Measurements from ENCODE around the gene MRPL23.
"Not testable (repeated sequence)": the region's sequence is repeated elsewhere in the genome, so short reads cannot be mapped to it uniquely, and the experiment has no call there.

The MRPL23 gene

GRCh38 chr11:1934335-1935155, 12.6 kb upstream of the MRPL23 start:
- Mint-ChIP-seq H3K36me3 (ENCODE audit: low read depth) (no peaks in the 10 kb centered on the region), H3K9me3 (no peaks in the 10 kb centered on the region), H3K4me3 (no peak overlapping the region), H3K27me3 (ENCODE audit: low read depth) (peaks cover 13% of the 10 kb centered on the region), H3K27ac (no peak overlapping the region), H3K4me1 (ENCODE audit: low read depth) (peaks cover 2% of the 10 kb centered on the region)
- DNase-seq (ENCODE audit: low spot score): no peak

GRCh38 chr11:1935156-1936071, 11.7 kb upstream of the MRPL23 start:
- no peak overlapping the region for H3K4me3 Mint-ChIP-seq
- H3K27ac Mint-ChIP-seq: no peak overlapping the region
- peaks cover under 1% of the 10 kb centered on the region for H3K4me1 Mint-ChIP-seq (ENCODE audit: low read depth)
- DNase-seq (ENCODE audit: low spot score): no peak
- peaks cover 13% of the 10 kb centered on the region for H3K27me3 Mint-ChIP-seq (ENCODE audit: low read depth)
- H3K36me3 Mint-ChIP-seq (ENCODE audit: low read depth): no peaks in the 10 kb centered on the region
- H3K9me3 Mint-ChIP-seq: no peaks in the 10 kb centered on the region

GRCh38 chr11:1936072-1936780, 10.9 kb upstream of the MRPL23 start:
- no peaks in the 10 kb centered on the region for H3K36me3 Mint-ChIP-seq (ENCODE audit: low read depth)
- no peaks in the 10 kb centered on the region for H3K9me3 Mint-ChIP-seq
- H3K27ac Mint-ChIP-seq: no peak overlapping the region
- no peaks in the 10 kb centered on the region for H3K4me1 Mint-ChIP-seq (ENCODE audit: low read depth)
- peaks cover 13% of the 10 kb centered on the region for H3K27me3 Mint-ChIP-seq (ENCODE audit: low read depth)
- DNase-seq (ENCODE audit: low spot score): no peak
- H3K4me3 Mint-ChIP-seq: no peak overlapping the region

GRCh38 chr11:1936781-1937615, 10.1 kb upstream of the MRPL23 start:
- no peaks in the 10 kb centered on the region for H3K4me1 Mint-ChIP-seq (ENCODE audit: low read depth)
- peaks cover 7% of the 10 kb centered on the region for H3K27me3 Mint-ChIP-seq (ENCODE audit: low read depth)
- H3K36me3 Mint-ChIP-seq (ENCODE audit: low read depth): no peaks in the 10 kb centered on the region
- no peak overlapping the region for H3K4me3 Mint-ChIP-seq
- no peak overlapping the region for H3K27ac Mint-ChIP-seq
- no peaks in the 10 kb centered on the region for H3K9me3 Mint-ChIP-seq
- no peak for DNase-seq (ENCODE audit: low spot score)

GRCh38 chr11:1937616-1938342, 9.4 kb upstream of the MRPL23 start:
- no peak overlapping the region for H3K4me3 Mint-ChIP-seq
- no peak overlapping the region for H3K27ac Mint-ChIP-seq
- DNase-seq (ENCODE audit: low spot score): no peak
- H3K4me1 Mint-ChIP-seq (ENCODE audit: low read depth): no peaks in the 10 kb centered on the region
- H3K36me3 Mint-ChIP-seq (ENCODE audit: low read depth): no peaks in the 10 kb centered on the region
- H3K27me3 Mint-ChIP-seq (ENCODE audit: low read depth): peaks cover 7% of the 10 kb centered on the region
- H3K9me3 Mint-ChIP-seq: no peaks in the 10 kb centered on the region

- Mint-ChIP-seq H3K4me3 (no peak overlapping the region), H3K4me1 (ENCODE audit: low read depth) (no peaks in the 10 kb centered on the region), H3K27ac (no peak overlapping the region), H3K36me3 (ENCODE audit: low read depth) (no peaks in the 10 kb centered on the region), H3K9me3 (no peaks in the 10 kb centered on the region), H3K27me3 (ENCODE audit: low read depth) (peaks cover 3% of the 10 kb centered on the region)
- no peak for DNase-seq (ENCODE audit: low spot score)
Measured at GRCh38 chr11:1938343-1939005, 8.7 kb upstream of the MRPL23 start.

GRCh38 chr11:1939006-1939625, 8.0 kb upstream of the MRPL23 start:
- Mint-ChIP-seq H3K36me3 (ENCODE audit: low read depth) (no peaks in the 10 kb centered on the region), H3K27me3 (ENCODE audit: low read depth) (no peaks in the 10 kb centered on the region), H3K4me3 (no peak overlapping the region), H3K9me3 (no peaks in the 10 kb centered on the region), H3K4me1 (ENCODE audit: low read depth) (no peaks in the 10 kb centered on the region), H3K27ac (no peak overlapping the region)
- DNase-seq (ENCODE audit: low spot score): peak; percentile 3

GRCh38 chr11:1939788-1940187, 7.3 kb upstream of the MRPL23 start:
- not testable (repeated sequence) for DNase-seq (ENCODE audit: low spot score); H3K27me3 Mint-ChIP-seq (ENCODE audit: low read depth); H3K27ac Mint-ChIP-seq; H3K9me3 Mint-ChIP-seq; H3K4me3 Mint-ChIP-seq; H3K4me1 Mint-ChIP-seq (ENCODE audit: low read depth); H3K36me3 Mint-ChIP-seq (ENCODE audit: low read depth)

GRCh38 chr11:1942558-1943260, 4.4 kb upstream of the MRPL23 start:
- H3K4me1 Mint-ChIP-seq (ENCODE audit: low read depth): no peaks in the 10 kb centered on the region
- no peaks in the 10 kb centered on the region for H3K9me3 Mint-ChIP-seq
- H3K27me3 Mint-ChIP-seq (ENCODE audit: low read depth): no peaks in the 10 kb centered on the region
- H3K4me3 Mint-ChIP-seq: no peak overlapping the region
- H3K36me3 Mint-ChIP-seq (ENCODE audit: low read depth): no peaks in the 10 kb centered on the region
- DNase-seq (ENCODE audit: low spot score): no peak
- H3K27ac Mint-ChIP-seq: no peak overlapping the region

GRCh38 chr11:1943576-1943975, 3.6 kb upstream of the MRPL23 start:
- H3K9me3 Mint-ChIP-seq: no peaks in the 10 kb centered on the region
- H3K27ac Mint-ChIP-seq: no peak overlapping the region
- no peak overlapping the region for H3K4me3 Mint-ChIP-seq
- H3K27me3 Mint-ChIP-seq (ENCODE audit: low read depth): no peaks in the 10 kb centered on the region
- no peaks in the 10 kb centered on the region for H3K36me3 Mint-ChIP-seq (ENCODE audit: low read depth)
- no peak for DNase-seq (ENCODE audit: low spot score)
- no peaks in the 10 kb centered on the region for H3K4me1 Mint-ChIP-seq (ENCODE audit: low read depth)

GRCh38 chr11:1943977-1944376, 3.2 kb upstream of the MRPL23 start:
- peak overlapping the region; percentile 18 for H3K4me3 Mint-ChIP-seq
- H3K27ac Mint-ChIP-seq: no peak overlapping the region
- no peaks in the 10 kb centered on the region for H3K4me1 Mint-ChIP-seq (ENCODE audit: low read depth)
- no peaks in the 10 kb centered on the region for H3K36me3 Mint-ChIP-seq (ENCODE audit: low read depth)
- no peaks in the 10 kb centered on the region for H3K27me3 Mint-ChIP-seq (ENCODE audit: low read depth)
- peak; percentile 3 for DNase-seq (ENCODE audit: low spot score)
- no peaks in the 10 kb centered on the region for H3K9me3 Mint-ChIP-seq
